HepG2 (cell line): Measurements from ENCODE around the gene SLC45A3. TPM values are rescaled to one million over a fixed set of nuclear protein-coding genes. Genes with fewer than 3 reads are reported as not detected.

Experiments
- CBX1 ChIP-seq: IDR thresholded peaks from one replicate; pipeline ENCODE4 v1.6.1; 2016; ENCODE audit warnings: antibody characterized with exemption, low read depth
- GTF3A ChIP-seq: sonication (generic); formaldehyde crosslinking; conservative IDR thresholded peaks from 2 replicates; pipeline ENCODE4 v1.4.0; 2020; ENCODE audit warnings: mild to moderate bottlenecking, missing genetic modification reagents
- IRF2 ChIP-seq: IDR thresholded peaks from 2 replicates; pipeline ENCODE4 v1.6.1; 2018; ENCODE audit warnings: missing genetic modification reagents, missing compliant biosample characterization
- NCOR1 ChIP-seq: fragments of 200-600 bp; sonication (generic); IDR thresholded peaks from 2 replicates; pipeline ENCODE4 v1.7.0; 2017; ENCODE audit warnings: antibody characterized with exemption, low read length, borderline replicate concordance
- RBM22 ChIP-seq: fragments of 200-400 bp; formaldehyde crosslinking; optimal IDR thresholded peaks from 2 replicates; pipeline ENCODE3; 2017; ENCODE audit warnings: mild to moderate bottlenecking, low read length, moderate library complexity
- SP2 ChIP-seq: sonication (generic); formaldehyde crosslinking; IDR thresholded peaks from 2 replicates; pipeline ENCODE4 v1.5.1; 2020; ENCODE audit warnings: mild to moderate bottlenecking, missing genetic modification reagents
- SP4 ChIP-seq: sonication (generic); formaldehyde crosslinking; IDR thresholded peaks from 2 replicates; pipeline ENCODE4 v1.8.1; 2023; ENCODE audit warnings: mild to moderate bottlenecking, missing genetic modification reagents
- ZBTB20 ChIP-seq: sonication (generic); formaldehyde crosslinking; IDR thresholded peaks from 2 replicates; pipeline ENCODE4 v1.8.1; 2023; ENCODE audit warnings: missing genetic modification reagents, low read depth, mild to moderate bottlenecking, borderline replicate concordance
- ZBTB21 ChIP-seq: sonication (generic); formaldehyde crosslinking; IDR thresholded peaks from 2 replicates; pipeline ENCODE4 v1.4.0; 2020; ENCODE audit warnings: missing genetic modification reagents
- ZBTB7A ChIP-seq: sonication (generic); formaldehyde crosslinking; IDR thresholded peaks from 2 replicates; pipeline ENCODE4 v1.8.0; 2022; ENCODE audit warnings: mild to moderate bottlenecking, missing genetic modification reagents
- ZNF230 ChIP-seq: sonication (generic); formaldehyde crosslinking; IDR thresholded peaks from 2 replicates; pipeline ENCODE4 v1.4.0; 2020; ENCODE audit warnings: mild to moderate bottlenecking, missing genetic modification reagents
- ZNF33B ChIP-seq: sonication (generic); formaldehyde crosslinking; IDR thresholded peaks from 2 replicates; pipeline ENCODE4 v1.5.1; 2020; ENCODE audit warnings: mild to moderate bottlenecking, missing genetic modification reagents
- ZNF367 ChIP-seq: sonication (generic); formaldehyde crosslinking; IDR thresholded peaks from 2 replicates; pipeline ENCODE4 v1.4.0; 2020; ENCODE audit warnings: missing genetic modification reagents, borderline replicate concordance
- ZNF547 ChIP-seq: sonication (generic); formaldehyde crosslinking; IDR thresholded peaks from 2 replicates; pipeline ENCODE4 v1.5.1; 2020; ENCODE audit warnings: mild to moderate bottlenecking, missing genetic modification reagents
- ZNF768 ChIP-seq: sonication (generic); formaldehyde crosslinking; IDR thresholded peaks from 2 replicates; pipeline ENCODE4 v1.4.0; 2020; ENCODE audit warnings: missing genetic modification reagents
- ZNF816 ChIP-seq: sonication (generic); formaldehyde crosslinking; IDR thresholded peaks from 2 replicates; pipeline ENCODE4 v1.8.0; 2022; ENCODE audit warnings: missing genetic modification reagents, mild to moderate bottlenecking, borderline replicate concordance
- ZSCAN21 ChIP-seq: sonication (generic); formaldehyde crosslinking; IDR thresholded peaks from 2 replicates; pipeline ENCODE4 v1.8.0; 2022; ENCODE audit warnings: mild to moderate bottlenecking, missing genetic modification reagents, moderate library complexity, borderline replicate concordance
- ZSCAN30 ChIP-seq: sonication (generic); formaldehyde crosslinking; IDR thresholded peaks from 2 replicates; pipeline ENCODE4 v1.5.0; 2020; ENCODE audit warnings: mild to moderate bottlenecking, missing genetic modification reagents
- polyA plus RNA-seq, 8 experiments: library from polyadenylated mRNA; depleted of rRNA in 3 of 8; stranded (reverse) in 7 of 8; unstranded in 1 of 8; fragments of >200 nt; fragmentation: Illumina TruSeq in 4 of 8; extraction: Trizol in 4 of 8; gene quantifications; 2 replicates each; pipeline versions ENCODE4 v1.2.1 to v1.2.3, GENCODE V29; 2011 to 2016; ENCODE audit warnings: low read depth in 4 of 8, missing spikeins in 1 of 8, mixed read lengths in 1 of 8; ENCODE audit not compliant: insufficient read depth in 1 of 8
- total RNA-seq, 5 experiments: library from RNA; depleted of rRNA; stranded (reverse); fragments of >200 nt; fragmentation: Illumina TruSeq; extraction: Trizol; gene quantifications; 2 replicates each; pipeline ENCODE4 v1.2.3, GENCODE V29; 2016; ENCODE audit warnings: low read depth in 1 of 5
- TF ChIP-seq, protein P1 (sequence below): sonication (generic); formaldehyde crosslinking; IDR thresholded peaks from 2 replicates; pipeline ENCODE4 v1.9.0; 2022; ENCODE audit warnings: low read depth, missing genetic modification reagents
- TF ChIP-seq, protein P2 (sequence below): sonication (generic); formaldehyde crosslinking; conservative IDR thresholded peaks from 2 replicates; pipeline ENCODE4 v1.8.0; 2022; ENCODE audit warnings: low read depth, missing genetic modification reagents
- TF ChIP-seq, protein P3 (sequence below): sonication (generic); formaldehyde crosslinking; IDR thresholded peaks from 2 replicates; pipeline ENCODE4 v1.4.0; 2020; ENCODE audit warnings: missing genetic modification reagents
- TF ChIP-seq, protein P4 (sequence below): sonication (generic); formaldehyde crosslinking; conservative IDR thresholded peaks from 2 replicates; pipeline ENCODE4 v1.4.0; 2020; ENCODE audit warnings: missing genetic modification reagents

The SLC45A3 gene
- total and polyA plus RNA-seq, 2 of the 13 experiments (the other 11 are each of a cell fraction or from before 2014, with no cell fraction given) = 3.4 to 4.1 TPM

DNA sequence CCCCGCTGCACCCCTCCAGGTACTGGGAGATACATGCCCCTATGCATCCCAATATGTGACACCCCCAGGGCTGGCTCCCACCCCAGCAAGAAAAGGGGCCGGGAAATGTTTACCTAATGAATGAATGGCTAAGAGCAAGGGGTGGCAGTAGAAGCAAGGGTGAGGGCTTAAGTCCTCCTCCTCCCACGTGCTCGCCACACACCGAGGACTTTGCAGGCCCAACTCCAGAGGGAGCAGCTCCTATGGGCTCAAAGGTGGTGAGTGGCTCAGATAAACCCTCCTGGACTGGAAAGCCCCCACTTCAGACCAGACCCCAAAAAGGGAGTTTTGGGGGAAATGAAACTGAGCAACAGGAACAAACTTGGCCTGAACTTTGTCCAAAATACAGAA lies 11.4 kb downstream of the SLC45A3 start (continued):
- TF ChIP-seq, protein P1, sequence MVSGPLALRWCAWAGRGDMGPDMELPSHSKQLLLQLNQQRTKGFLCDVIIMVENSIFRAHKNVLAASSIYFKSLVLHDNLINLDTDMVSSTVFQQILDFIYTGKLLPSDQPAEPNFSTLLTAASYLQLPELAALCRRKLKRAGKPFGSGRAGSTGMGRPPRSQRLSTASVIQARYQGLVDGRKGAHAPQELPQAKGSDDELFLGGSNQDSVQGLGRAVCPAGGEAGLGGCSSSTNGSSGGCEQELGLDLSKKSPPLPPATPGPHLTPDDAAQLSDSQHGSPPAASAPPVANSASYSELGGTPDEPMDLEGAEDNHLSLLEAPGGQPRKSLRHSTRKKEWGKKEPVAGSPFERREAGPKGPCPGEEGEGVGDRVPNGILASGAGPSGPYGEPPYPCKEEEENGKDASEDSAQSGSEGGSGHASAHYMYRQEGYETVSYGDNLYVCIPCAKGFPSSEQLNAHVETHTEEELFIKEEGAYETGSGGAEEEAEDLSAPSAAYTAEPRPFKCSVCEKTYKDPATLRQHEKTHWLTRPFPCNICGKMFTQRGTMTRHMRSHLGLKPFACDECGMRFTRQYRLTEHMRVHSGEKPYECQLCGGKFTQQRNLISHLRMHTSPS (CRISPR knock-in tag) = no peak
- TF ChIP-seq GTF3A (CRISPR knock-in tag) = no peak
- no peak for TF ChIP-seq IRF2 (CRISPR knock-in tag)
- TF ChIP-seq ZNF230 (CRISPR knock-in tag) = no peak
- TF ChIP-seq, protein P2, sequence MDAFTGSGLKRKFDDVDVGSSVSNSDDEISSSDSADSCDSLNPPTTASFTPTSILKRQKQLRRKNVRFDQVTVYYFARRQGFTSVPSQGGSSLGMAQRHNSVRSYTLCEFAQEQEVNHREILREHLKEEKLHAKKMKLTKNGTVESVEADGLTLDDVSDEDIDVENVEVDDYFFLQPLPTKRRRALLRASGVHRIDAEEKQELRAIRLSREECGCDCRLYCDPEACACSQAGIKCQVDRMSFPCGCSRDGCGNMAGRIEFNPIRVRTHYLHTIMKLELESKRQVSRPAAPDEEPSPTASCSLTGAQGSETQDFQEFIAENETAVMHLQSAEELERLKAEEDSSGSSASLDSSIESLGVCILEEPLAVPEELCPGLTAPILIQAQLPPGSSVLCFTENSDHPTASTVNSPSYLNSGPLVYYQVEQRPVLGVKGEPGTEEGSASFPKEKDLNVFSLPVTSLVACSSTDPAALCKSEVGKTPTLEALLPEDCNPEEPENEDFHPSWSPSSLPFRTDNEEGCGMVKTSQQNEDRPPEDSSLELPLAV (CRISPR knock-in tag) = no peak
- TF ChIP-seq RBM22 = no peak
- TF ChIP-seq ZNF33B (CRISPR knock-in tag) = no peak
- no peak for TF ChIP-seq ZSCAN21 (CRISPR knock-in tag)
- TF ChIP-seq ZBTB20 = no peak
- TF ChIP-seq, protein P3, sequence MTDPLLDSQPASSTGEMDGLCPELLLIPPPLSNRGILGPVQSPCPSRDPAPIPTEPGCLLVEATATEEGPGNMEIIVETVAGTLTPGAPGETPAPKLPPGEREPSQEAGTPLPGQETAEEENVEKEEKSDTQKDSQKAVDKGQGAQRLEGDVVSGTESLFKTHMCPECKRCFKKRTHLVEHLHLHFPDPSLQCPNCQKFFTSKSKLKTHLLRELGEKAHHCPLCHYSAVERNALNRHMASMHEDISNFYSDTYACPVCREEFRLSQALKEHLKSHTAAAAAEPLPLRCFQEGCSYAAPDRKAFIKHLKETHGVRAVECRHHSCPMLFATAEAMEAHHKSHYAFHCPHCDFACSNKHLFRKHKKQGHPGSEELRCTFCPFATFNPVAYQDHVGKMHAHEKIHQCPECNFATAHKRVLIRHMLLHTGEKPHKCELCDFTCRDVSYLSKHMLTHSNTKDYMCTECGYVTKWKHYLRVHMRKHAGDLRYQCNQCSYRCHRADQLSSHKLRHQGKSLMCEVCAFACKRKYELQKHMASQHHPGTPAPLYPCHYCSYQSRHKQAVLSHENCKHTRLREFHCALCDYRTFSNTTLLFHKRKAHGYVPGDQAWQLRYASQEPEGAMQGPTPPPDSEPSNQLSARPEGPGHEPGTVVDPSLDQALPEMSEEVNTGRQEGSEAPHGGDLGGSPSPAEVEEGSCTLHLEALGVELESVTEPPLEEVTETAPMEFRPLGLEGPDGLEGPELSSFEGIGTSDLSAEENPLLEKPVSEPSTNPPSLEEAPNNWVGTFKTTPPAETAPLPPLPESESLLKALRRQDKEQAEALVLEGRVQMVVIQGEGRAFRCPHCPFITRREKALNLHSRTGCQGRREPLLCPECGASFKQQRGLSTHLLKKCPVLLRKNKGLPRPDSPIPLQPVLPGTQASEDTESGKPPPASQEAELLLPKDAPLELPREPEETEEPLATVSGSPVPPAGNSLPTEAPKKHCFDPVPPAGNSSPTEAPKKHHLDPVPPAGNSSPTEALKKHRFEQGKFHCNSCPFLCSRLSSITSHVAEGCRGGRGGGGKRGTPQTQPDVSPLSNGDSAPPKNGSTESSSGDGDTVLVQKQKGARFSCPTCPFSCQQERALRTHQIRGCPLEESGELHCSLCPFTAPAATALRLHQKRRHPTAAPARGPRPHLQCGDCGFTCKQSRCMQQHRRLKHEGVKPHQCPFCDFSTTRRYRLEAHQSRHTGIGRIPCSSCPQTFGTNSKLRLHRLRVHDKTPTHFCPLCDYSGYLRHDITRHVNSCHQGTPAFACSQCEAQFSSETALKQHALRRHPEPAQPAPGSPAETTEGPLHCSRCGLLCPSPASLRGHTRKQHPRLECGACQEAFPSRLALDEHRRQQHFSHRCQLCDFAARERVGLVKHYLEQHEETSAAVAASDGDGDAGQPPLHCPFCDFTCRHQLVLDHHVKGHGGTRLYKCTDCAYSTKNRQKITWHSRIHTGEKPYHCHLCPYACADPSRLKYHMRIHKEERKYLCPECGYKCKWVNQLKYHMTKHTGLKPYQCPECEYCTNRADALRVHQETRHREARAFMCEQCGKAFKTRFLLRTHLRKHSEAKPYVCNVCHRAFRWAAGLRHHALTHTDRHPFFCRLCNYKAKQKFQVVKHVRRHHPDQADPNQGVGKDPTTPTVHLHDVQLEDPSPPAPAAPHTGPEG (CRISPR knock-in tag) = no peak
- no peak for TF ChIP-seq ZSCAN30 (CRISPR knock-in tag)
- no peak for TF ChIP-seq ZNF367 (CRISPR knock-in tag)
- TF ChIP-seq ZBTB21 (CRISPR knock-in tag) = no peak
- TF ChIP-seq, protein P4, sequence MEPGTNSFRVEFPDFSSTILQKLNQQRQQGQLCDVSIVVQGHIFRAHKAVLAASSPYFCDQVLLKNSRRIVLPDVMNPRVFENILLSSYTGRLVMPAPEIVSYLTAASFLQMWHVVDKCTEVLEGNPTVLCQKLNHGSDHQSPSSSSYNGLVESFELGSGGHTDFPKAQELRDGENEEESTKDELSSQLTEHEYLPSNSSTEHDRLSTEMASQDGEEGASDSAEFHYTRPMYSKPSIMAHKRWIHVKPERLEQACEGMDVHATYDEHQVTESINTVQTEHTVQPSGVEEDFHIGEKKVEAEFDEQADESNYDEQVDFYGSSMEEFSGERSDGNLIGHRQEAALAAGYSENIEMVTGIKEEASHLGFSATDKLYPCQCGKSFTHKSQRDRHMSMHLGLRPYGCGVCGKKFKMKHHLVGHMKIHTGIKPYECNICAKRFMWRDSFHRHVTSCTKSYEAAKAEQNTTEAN (CRISPR knock-in tag) = no peak
- no peak for TF ChIP-seq ZNF547 (CRISPR knock-in tag)
- TF ChIP-seq SP2 (CRISPR knock-in tag) = no peak
- 0 out of 2 replicates have a peak, but pooled peaks have one; percentile 32 for TF ChIP-seq ZBTB7A (CRISPR knock-in tag)
- TF ChIP-seq CBX1 = no peak
- TF ChIP-seq SP4 = no peak
- TF ChIP-seq ZNF816 = peak; percentile 46; the same call in 1 of the 2 replicates
- TF ChIP-seq NCOR1 = no peak
- no peak for TF ChIP-seq ZNF768
